Measurements from ENCODE around the gene LZTR1. TPM values are rescaled to one million over a fixed set of nuclear protein-coding genes. Genes with fewer than 3 reads are reported as not detected.

LZTR1 gene
- total and polyA plus RNA-seq, 2 donors from 2014 or later, result 24.3 to 66.4 TPM

Small RNAs within 50 kb of the gene (microRNA-seq; reads per million reads assigned to microRNA genes)
- not detected for gene MIR649

Other genes with a start within 250 kb of the LZTR1 start
- not detected for gene SERPIND1, start 208.2 kb upstream of the LZTR1 start, total RNA-seq
- not detected for gene SERPIND1, start 208.2 kb upstream of the LZTR1 start, polyA plus RNA-seq (ENCODE audit: insufficient read depth, low read depth, low replicate concordance)
- 92.8 TPM for gene PI4KA, start 123.5 kb upstream of the LZTR1 start, total RNA-seq
- gene PI4KA, start 123.5 kb upstream of the LZTR1 start, polyA plus RNA-seq (ENCODE audit: insufficient read depth, low read depth, low replicate concordance), result 37.3 TPM
- 25.4 TPM for gene SNAP29, start 123.3 kb upstream of the LZTR1 start, total RNA-seq
- 26.8 TPM for gene SNAP29, start 123.3 kb upstream of the LZTR1 start, polyA plus RNA-seq (ENCODE audit: insufficient read depth, low read depth, low replicate concordance)
- gene CRKL, start 64.9 kb upstream of the LZTR1 start, total RNA-seq, result 44.7 TPM
- gene CRKL, start 64.9 kb upstream of the LZTR1 start, polyA plus RNA-seq (ENCODE audit: insufficient read depth, low read depth, low replicate concordance), result 11.9 TPM
- gene AIFM3, start 15.0 kb upstream of the LZTR1 start, total RNA-seq, result 3.1 TPM
- gene AIFM3, start 15.0 kb upstream of the LZTR1 start, polyA plus RNA-seq (ENCODE audit: insufficient read depth, low read depth, low replicate concordance), result 4.4 TPM
- gene THAP7, start 19.8 kb downstream of the LZTR1 start, total RNA-seq, result 25.5 TPM
- gene THAP7, start 19.8 kb downstream of the LZTR1 start, polyA plus RNA-seq (ENCODE audit: insufficient read depth, low read depth, low replicate concordance), result 44.1 TPM
- 1.0 TPM for gene P2RX6, start 32.9 kb downstream of the LZTR1 start, total RNA-seq
- 1.6 TPM for gene P2RX6, start 32.9 kb downstream of the LZTR1 start, polyA plus RNA-seq (ENCODE audit: insufficient read depth, low read depth, low replicate concordance)
- gene SLC7A4, start 50.3 kb downstream of the LZTR1 start, total RNA-seq, result 0.57 TPM
- 1.2 TPM for gene SLC7A4, start 50.3 kb downstream of the LZTR1 start, polyA plus RNA-seq (ENCODE audit: insufficient read depth, low read depth, low replicate concordance)
- not detected for gene LRRC74B, start 63.6 kb downstream of the LZTR1 start, total RNA-seq
- gene LRRC74B, start 63.6 kb downstream of the LZTR1 start, polyA plus RNA-seq (ENCODE audit: insufficient read depth, low read depth, low replicate concordance), result not detected

Measured in kidney (tissue), 2 donors.